GM12873 (cell line): ENCODE data around the gene SUSD4.

Experiments
- TF ChIP-seq, protein P1 (sequence below): IDR thresholded peaks from 2 replicates; pipeline ENCODE4 v1.5.1; 2012; ENCODE audit warnings: low read depth, mild to moderate bottlenecking, moderate library complexity, low read length, control low read depth; ENCODE audit not compliant: insufficient read depth; ENCODE audit errors: missing control alignments

The SUSD4 gene

DNA sequence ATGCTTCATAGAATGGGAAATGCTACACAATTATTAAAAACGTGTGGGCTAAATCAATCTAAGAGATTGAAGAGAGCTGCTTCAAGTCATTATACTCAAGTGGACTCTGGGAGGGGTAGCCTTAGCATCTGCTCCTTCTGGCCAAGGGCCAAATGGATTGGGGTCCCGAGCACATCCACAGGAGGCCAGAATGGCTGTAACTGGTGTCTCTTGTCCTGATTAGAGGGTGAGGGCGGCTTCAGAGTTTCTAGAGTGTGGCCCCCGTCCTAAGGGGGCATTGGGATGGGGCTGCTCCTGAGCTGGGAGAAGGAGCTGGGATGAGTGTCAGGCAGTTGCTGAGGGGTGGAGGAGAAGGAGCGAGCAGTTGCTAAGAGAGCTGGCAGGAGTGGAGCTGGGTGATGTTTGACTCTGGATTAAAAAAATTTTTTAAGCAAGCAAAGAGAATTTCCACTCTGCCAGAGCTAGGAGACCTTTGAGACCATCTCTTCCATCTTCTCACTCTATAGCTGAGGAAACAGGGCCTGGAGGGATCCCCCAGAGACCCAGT is 149.6 kb downstream of the SUSD4 start:
- TF ChIP-seq, protein P1, sequence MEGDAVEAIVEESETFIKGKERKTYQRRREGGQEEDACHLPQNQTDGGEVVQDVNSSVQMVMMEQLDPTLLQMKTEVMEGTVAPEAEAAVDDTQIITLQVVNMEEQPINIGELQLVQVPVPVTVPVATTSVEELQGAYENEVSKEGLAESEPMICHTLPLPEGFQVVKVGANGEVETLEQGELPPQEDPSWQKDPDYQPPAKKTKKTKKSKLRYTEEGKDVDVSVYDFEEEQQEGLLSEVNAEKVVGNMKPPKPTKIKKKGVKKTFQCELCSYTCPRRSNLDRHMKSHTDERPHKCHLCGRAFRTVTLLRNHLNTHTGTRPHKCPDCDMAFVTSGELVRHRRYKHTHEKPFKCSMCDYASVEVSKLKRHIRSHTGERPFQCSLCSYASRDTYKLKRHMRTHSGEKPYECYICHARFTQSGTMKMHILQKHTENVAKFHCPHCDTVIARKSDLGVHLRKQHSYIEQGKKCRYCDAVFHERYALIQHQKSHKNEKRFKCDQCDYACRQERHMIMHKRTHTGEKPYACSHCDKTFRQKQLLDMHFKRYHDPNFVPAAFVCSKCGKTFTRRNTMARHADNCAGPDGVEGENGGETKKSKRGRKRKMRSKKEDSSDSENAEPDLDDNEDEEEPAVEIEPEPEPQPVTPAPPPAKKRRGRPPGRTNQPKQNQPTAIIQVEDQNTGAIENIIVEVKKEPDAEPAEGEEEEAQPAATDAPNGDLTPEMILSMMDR: no peak

DNA sequence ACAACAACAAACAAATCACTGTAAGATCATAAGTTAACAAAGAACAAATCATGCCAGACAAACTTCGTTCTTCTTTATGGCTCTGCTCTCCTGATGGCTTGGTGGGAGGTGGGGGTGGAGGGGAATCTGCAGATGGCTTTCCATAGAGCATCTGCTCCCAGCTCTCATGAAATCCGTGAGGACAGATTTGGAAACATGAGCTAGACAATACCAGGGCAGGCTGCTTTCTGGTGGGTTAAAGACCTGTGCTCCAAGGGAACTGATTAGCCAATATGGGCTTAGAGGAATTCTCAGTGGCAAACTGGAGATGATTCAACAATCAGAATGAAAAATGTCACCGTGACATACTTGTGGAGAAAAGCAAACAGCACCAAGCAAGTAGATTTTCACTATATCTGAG is 151.5 kb downstream of the SUSD4 start:
- TF ChIP-seq, protein P1: no peak

DNA sequence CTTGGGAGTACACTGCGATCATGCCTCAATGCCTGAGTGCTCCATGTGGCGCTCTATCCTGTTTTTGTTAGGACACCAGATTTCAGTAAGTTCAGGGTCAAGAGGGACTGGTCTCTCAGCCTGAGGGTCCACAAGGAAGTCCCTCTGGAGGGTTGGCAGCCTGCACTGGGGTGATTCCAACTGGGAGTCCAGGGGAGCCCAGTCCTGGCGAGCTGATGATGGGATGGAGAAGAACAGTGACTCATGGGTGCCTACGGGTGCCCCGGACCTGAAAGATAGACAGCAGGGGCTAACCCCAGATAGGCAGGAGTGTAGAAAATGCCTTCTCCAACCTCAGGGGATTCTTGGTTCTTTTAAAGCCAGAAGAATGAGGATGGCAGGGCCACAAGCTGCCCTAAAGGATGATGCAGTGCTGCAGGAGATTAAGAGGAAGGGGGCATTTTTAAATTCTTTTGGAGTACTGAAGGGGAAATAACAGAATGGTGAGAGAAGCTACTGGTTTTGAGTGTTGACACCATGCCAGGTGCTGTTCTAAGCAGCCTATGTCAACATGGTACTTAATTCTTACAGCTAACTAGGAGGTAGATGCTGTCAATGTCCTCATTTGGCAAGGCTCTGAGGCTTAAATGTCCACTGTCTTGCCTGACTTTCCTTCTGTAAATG is 152.5 kb downstream of the SUSD4 start:
- TF ChIP-seq, protein P1: no peak

DNA sequence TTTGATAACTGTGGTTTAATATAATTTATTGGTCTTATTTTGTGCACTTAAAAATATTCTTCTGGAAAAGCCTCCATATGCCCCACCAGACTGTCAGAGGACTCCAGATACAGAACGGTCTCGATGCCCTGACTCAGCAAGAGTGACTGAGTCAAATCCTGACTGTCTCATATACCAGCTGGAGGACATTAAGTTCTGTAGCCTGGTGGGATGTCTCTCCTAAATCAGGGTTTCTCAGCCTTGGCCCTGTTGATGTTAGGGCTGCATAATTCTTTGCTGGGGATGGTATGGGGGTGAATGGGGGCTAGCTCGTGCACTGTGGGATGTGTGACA is 153.2 kb downstream of the SUSD4 start:
- TF ChIP-seq, protein P1: no peak

DNA sequence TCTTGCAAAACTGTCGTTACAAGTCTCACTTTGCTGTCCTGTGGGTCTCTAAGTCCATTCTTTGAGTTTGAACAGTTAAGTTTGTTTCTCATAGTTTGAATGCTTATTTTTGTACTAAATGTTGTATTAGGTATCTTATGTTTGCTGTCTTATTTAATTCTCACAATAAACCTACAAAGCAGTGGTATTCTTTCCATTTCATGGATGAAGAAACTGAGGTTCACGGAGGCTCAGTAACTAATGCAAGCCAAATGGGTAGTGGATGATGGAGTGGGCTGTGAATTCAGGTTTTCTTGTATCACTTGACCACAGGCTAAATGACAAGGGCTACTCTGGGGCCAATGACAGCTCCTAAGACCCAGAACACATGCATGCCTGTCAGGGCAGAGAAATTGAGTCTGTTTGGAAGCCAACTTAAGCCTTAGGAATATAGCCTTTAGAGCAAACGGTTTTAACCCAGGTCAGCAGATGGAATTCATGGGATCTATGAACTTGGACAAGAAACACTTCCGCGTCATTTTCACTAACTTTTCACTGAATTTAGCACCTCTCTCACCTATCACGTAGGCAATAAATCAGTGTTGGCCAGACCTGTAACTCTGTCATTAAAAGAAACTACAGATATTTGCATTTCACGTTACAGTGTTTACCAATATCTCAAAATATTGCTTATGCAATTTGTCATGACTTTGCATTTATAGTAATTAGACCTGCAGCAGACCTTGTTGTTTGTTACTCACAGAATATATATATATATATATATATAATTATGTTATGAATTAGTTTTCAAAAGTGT is 153.8 kb downstream of the SUSD4 start:
- TF ChIP-seq, protein P1: no peak

DNA sequence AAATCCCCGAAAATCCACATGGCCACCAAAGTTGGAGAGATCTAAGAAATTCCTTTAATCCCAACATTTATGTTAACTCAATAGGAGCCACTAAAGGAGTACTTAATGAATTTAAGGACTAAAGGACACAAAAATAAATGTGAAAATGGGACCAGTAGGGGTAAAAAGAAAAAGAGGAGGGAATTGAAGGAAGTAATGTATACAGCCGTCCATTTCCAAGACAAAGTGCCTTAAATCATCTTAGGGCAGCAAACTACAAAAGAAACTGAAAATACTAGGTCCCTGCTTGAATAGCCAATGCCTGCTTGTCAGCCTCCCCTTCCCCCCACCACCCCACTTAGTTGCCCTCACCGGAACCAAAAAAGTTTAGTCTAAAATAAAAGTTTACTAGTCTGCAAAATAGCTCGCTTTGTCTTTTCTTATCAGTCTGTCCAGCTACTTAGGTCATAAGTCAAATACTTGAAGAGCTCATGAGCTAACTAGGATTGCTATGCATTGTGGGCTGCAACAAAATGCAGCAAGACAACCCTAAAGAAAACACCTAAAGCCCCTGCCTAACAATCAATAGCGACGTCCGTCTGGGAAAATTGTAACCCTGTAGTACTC is 154.6 kb downstream of the SUSD4 start:
- TF ChIP-seq, protein P1: no peak

DNA sequence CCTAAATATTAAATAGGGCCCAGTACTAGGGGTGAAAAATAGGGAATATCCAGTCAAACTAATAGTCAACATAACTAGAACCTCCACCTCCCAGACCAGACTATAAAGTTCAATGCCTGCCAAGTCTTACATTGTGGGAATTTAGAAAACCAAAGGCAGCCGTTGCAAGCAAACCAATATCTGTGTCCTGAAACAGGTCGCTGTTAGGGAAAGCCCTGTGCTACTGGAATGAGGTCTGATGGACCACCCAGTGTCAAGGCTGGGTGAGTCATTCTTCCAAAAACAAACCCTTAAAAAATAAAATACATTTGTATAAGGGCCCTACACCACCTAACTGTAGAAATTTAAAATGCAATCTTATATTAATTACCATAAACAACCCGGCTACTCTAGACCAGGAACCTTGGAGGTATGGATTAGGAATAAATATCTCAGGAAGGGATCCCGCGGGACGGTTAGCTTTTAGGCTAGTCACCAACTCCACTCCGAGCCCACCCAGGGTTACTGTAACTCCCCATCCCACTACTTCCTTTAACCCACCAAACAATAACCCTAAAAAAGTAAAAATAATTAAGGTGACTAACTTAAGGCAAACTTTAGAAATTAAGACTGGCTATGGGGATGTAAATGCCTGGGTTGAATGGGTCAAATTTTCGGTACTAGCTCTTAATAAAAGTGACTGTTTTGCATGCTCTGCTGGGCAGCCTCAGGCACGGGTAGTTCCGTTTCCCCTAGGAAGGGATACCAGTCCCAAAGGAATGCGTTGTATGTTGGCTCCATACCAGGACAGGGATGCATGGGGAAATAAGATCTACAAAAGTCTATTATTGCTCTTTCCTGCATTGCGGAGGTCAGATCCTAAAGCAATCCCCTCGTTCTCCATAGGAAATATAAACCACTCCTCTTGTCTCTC is 155.6 kb downstream of the SUSD4 start:
- TF ChIP-seq, protein P1: no peak
